Occipital lobe (tissue), 3 donors: ENCODE results near the gene SUPT4H1. TPM values are rescaled to one million over a fixed set of nuclear protein-coding genes. Genes with fewer than 3 reads are reported as not detected.

ENCODE experiments used
- DNase-seq: peaks from one replicate; lab custom pipeline; 2025; lab: John Stamatoyannopoulos, UW
- small RNA-seq: library from RNA; depleted of rRNA; stranded (forward); fragments of <200 nt; gene quantifications from one replicate; pipeline ENCODE3, GENCODE V24; 2014
- total RNA-seq: library from RNA; depleted of rRNA; stranded (reverse); fragments of >200 nt; gene quantifications from one replicate; pipeline ENCODE4 v1.2.3, GENCODE V29; 2014

SUPT4H1 gene
- total RNA-seq, 1 donor from 2014 or later = 28.4 TPM

GRCh38 chr17:58306131-58306951 lies 45.7 kb downstream of the SUPT4H1 start:
- no peak for DNase-seq

GRCh38 chr17:58305626-58306025 lies 46.4 kb downstream of the SUPT4H1 start:
- no peak for DNase-seq

- DNase-seq = no peak
Observed at GRCh38 chr17:58304750-58305486, 47.1 kb downstream of the SUPT4H1 start.

GRCh38 chr17:58303971-58304749 lies 47.8 kb downstream of the SUPT4H1 start:
- DNase-seq = no peak

GRCh38 chr17:58302919-58303585 lies 48.9 kb downstream of the SUPT4H1 start:
- no peak for DNase-seq

- no peak for DNase-seq
Observed at GRCh38 chr17:58302171-58302918, 49.7 kb downstream of the SUPT4H1 start.

GRCh38 chr17:58301504-58302150 lies 50.4 kb downstream of the SUPT4H1 start:
- DNase-seq = no peak

GRCh38 chr17:58300336-58300735 lies 51.7 kb downstream of the SUPT4H1 start:
- DNase-seq = no peak

Small RNA genes lying within 50 kb of the gene (small RNA-seq; reads per million reads assigned to genes)
- not detected for gene MIR4736

Other genes starting within 250 kb of the SUPT4H1 start
- under 0.01 TPM for gene OR4D1, start 203.8 kb downstream of the SUPT4H1 start, total RNA-seq
- not detected for gene OR4D2, start 185.2 kb downstream of the SUPT4H1 start, total RNA-seq
- gene EPX, start 159.5 kb downstream of the SUPT4H1 start, total RNA-seq = not detected
- gene MKS1, start 132.9 kb downstream of the SUPT4H1 start, total RNA-seq = 16.1 TPM
- gene LPO, start 113.6 kb downstream of the SUPT4H1 start, total RNA-seq = not detected
- not detected for gene MPO, start 71.3 kb downstream of the SUPT4H1 start, total RNA-seq
- gene TSPOAP1, start 23.4 kb downstream of the SUPT4H1 start, total RNA-seq = 30.1 TPM
- 0.31 TPM for gene RNF43, start 65.3 kb upstream of the SUPT4H1 start, total RNA-seq
- 0.16 TPM for gene HSF5, start 136.2 kb upstream of the SUPT4H1 start, total RNA-seq
- 119 TPM for gene MTMR4, start 162.4 kb upstream of the SUPT4H1 start, total RNA-seq